Measurements from ENCODE around the gene PDCD1. TPM values are rescaled to one million over a fixed set of nuclear protein-coding genes. Genes with fewer than 3 reads are reported as not detected.
A peak's percentile ranks its signal among the peaks of the same experiment; 100 is the strongest.
"Not testable (repeated sequence)": the region's sequence is repeated elsewhere in the genome, so short reads cannot be mapped to it uniquely, and the experiment has no call there.

The PDCD1 gene
- total RNA-seq, 6 donors from 2014 or later = 0.49 to 4.2 (median 0.91) TPM; not detected in 1

GRCh38 chr2:241808051-241808720 lies 50.5 kb downstream of the PDCD1 start:
- ATAC-seq (ENCODE audit: low FRiP score in 2 of 2) (no peak), DNase-seq (no peak)
- no peaks in the 10 kb centered on the region for H3K9me3 ChIP-seq
- no peak for TF ChIP-seq EP300 (IDR thresholded peaks at IDR 0.05)
- TF ChIP-seq POLR2AphosphoS5 (IDR thresholded peaks at IDR 0.05) = no peak
- TF ChIP-seq POLR2A (IDR thresholded peaks at IDR 0.05) = no peak
- TF ChIP-seq, protein P1, sequence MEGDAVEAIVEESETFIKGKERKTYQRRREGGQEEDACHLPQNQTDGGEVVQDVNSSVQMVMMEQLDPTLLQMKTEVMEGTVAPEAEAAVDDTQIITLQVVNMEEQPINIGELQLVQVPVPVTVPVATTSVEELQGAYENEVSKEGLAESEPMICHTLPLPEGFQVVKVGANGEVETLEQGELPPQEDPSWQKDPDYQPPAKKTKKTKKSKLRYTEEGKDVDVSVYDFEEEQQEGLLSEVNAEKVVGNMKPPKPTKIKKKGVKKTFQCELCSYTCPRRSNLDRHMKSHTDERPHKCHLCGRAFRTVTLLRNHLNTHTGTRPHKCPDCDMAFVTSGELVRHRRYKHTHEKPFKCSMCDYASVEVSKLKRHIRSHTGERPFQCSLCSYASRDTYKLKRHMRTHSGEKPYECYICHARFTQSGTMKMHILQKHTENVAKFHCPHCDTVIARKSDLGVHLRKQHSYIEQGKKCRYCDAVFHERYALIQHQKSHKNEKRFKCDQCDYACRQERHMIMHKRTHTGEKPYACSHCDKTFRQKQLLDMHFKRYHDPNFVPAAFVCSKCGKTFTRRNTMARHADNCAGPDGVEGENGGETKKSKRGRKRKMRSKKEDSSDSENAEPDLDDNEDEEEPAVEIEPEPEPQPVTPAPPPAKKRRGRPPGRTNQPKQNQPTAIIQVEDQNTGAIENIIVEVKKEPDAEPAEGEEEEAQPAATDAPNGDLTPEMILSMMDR (IDR thresholded peaks at IDR 0.05) = no peak
- H3K4me3 ChIP-seq = no peak overlapping the region
- no peaks in the 10 kb centered on the region for H3K36me3 ChIP-seq
- WGBS, 2 donors = 79 to 85% methylated on average over 16 of the region's 17 CpGs
- peaks cover 0 to 15% (median 4%) of the 10 kb centered on the region in 4 donors for H3K27me3 ChIP-seq
- peaks cover 10 to 17% (median 16%) of the 10 kb centered on the region in 4 donors for H3K4me1 ChIP-seq
- H3K27ac ChIP-seq = no peak overlapping the region

DNA sequence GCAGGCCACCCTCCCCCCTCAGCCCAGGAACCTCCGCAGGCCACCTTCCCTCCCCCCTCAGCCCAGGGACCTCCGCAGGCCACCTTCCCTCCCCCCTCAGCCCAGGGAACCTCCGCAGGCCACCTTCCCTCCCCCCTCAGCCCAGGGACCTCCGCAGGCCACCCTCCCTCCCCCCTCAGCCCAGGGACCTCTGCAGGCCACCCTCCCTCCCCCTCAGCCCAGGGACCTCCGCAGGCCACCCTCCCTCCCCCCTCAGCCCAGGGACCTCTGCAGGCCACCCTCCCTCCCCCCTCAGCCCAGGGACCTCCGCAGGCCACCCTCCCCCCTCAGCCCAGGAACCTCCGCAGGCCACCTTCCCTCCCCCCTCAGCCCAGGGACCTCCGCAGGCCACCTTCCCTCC lies 52.5 kb downstream of the PDCD1 start:
- H3K9me3 ChIP-seq; DNase-seq; H3K36me3 ChIP-seq; ATAC-seq (ENCODE audit: low FRiP score in 2 of 2); H3K27ac ChIP-seq; H3K4me3 ChIP-seq: not testable (repeated sequence)
- Histone ChIP-seq H3K4me1 (peaks cover 10 to 20% (median 18%) of the 10 kb centered on the region in 4 donors), H3K27me3 (peaks cover 0 to 15% (median 4%) of the 10 kb centered on the region in 4 donors)
- WGBS, 2 donors = no CpG with 5 or more reads among the region's 8 CpGs

- no peaks in the 10 kb centered on the region for H3K9me3 ChIP-seq
- ATAC-seq (ENCODE audit: low FRiP score in 2 of 2) = peak in 1 of 2 donors; percentile 27
- 3 to 7% methylated on average over 10 to 12 of the region's 35 CpGs for WGBS, 2 donors
- peaks cover 0 to 15% (median 4%) of the 10 kb centered on the region in 4 donors for H3K27me3 ChIP-seq
- no peak overlapping the region for H3K27ac ChIP-seq
- H3K4me3 ChIP-seq = peak overlapping the region in 3 of 4 donors; percentile 31 to 51 (median 40)
- no peaks in the 10 kb centered on the region for H3K36me3 ChIP-seq
- peaks cover 10 to 20% (median 18%) of the 10 kb centered on the region in 4 donors for H3K4me1 ChIP-seq
- peak; percentile 18 to 78 for DNase-seq
- no peak for TF ChIP-seq POLR2AphosphoS5 (IDR thresholded peaks at IDR 0.05)
- TF ChIP-seq, protein P1 (IDR thresholded peaks at IDR 0.05) = no peak
- TF ChIP-seq EP300 (IDR thresholded peaks at IDR 0.05) = no peak
- TF ChIP-seq POLR2A (IDR thresholded peaks at IDR 0.05) = no peak
Measured at GRCh38 chr2:241804326-241805229, 54.1 kb downstream of the PDCD1 start.

DNA sequence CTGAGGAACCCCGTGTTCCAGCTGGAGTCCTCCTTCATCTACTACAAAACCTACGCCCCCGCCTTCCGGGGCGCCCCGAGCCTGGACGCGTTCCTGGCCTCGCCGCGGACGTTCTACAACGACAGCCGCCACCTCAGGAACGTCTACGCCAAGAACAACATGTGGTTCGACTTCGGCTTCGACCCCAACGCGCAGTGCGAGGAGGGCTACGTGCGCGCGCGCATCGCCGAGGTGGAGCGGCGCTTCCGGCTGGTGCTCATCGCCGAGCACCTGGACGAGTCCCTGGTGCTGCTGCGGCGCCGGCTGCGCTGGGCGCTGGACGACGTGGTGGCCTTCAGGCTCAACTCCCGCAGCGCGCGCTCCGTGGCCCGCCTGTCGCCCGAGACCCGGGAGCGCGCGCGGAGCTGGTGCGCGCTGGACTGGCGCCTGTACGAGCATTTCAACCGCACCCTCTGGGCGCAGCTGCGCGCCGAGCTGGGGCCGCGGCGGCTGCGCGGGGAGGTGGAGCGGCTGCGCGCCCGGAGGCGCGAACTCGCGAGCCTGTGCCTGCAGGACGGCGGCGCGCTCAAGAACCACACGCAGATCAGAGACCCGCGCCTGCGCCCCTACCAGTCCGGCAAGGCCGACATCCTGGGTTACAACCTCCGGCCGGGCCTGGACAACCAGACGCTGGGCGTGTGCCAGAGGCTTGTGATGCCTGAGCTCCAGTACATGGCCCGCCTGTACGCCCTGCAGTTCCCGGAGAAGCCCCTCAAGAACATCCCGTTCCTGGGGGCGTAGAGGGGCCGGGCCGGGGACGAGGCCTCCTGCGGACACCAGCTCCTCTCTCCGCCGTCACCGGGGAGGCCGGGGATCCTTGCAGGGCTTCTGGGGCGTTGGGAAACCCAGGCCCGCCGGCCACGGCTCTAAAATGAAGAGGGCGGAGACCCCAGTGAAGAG lies 55.0 kb downstream of the PDCD1 start:
- 2 to 20% methylated on average over 1 to 25 of the region's 109 CpGs for WGBS, 2 donors
- no peaks in the 10 kb centered on the region for H3K9me3 ChIP-seq

More for the DNA sequence above, 55.0 kb downstream of the PDCD1 start:
- H3K4me1 ChIP-seq = peaks cover 10 to 20% (median 18%) of the 10 kb centered on the region in 4 donors
- peak in 1 of 2 donors; percentile 59 for ATAC-seq (ENCODE audit: low FRiP score in 2 of 2)
- H3K27me3 ChIP-seq = peaks cover 0 to 15% (median 4%) of the 10 kb centered on the region in 4 donors
- peak overlapping the region in 3 of 4 donors; percentile 31 to 51 (median 40) for H3K4me3 ChIP-seq
- H3K36me3 ChIP-seq = no peaks in the 10 kb centered on the region
- no peak for TF ChIP-seq POLR2AphosphoS5 (IDR thresholded peaks at IDR 0.05)
- TF ChIP-seq POLR2A (IDR thresholded peaks at IDR 0.05) = no peak
- H3K27ac ChIP-seq = no peak overlapping the region
- DNase-seq = peak; percentile 22 to 88

Measured in upper lobe of left lung (tissue), 6 donors.